NCI-H1105 treated with DMSO at 0.1 percent for 48 hours (cell line): ENCODE results near the gene PMM2.
"Not testable (repeated sequence)": the region's sequence is repeated elsewhere in the genome, so short reads cannot be mapped to it uniquely, and the experiment has no call there.

ENCODE experiments used
- DNase-seq: peaks from one replicate; lab custom pipeline; 2025; lab: John Stamatoyannopoulos, UW

The PMM2 gene

GRCh38 chr16:8797364-8798173, at the start of gene PMM2, which contains the start of gene TMEM186:
PMM2 (plus strand) TSS chr16:8797839; CDS start chr16:8797883, 44 bp downstream.
TMEM186 (minus strand) TSS chr16:8797639; CDS start chr16:8797614, 25 bp downstream.
- peak; percentile 92 for DNase-seq

GRCh38 chr16:8748944-8749343, 48.7 kb upstream of the PMM2 start:
- not testable (repeated sequence) for DNase-seq

- DNase-seq = no peak
These were observed 45.9 kb upstream of the PMM2 start for GRCh38 chr16:8751481-8752311.

- no peak for DNase-seq
These were observed 44.9 kb upstream of the PMM2 start for GRCh38 chr16:8752706-8753105.

- no peak for DNase-seq
These were observed 44.1 kb upstream of the PMM2 start for GRCh38 chr16:8753416-8754054.

GRCh38 chr16:8756755-8757154, 40.9 kb upstream of the PMM2 start:
- no peak for DNase-seq

- DNase-seq = no peak
These were observed 39.6 kb upstream of the PMM2 start for GRCh38 chr16:8758022-8758421.

- no peak for DNase-seq
These were observed 37.6 kb upstream of the PMM2 start for GRCh38 chr16:8760021-8760420.

- no peak for DNase-seq
These were observed 36.6 kb upstream of the PMM2 start for GRCh38 chr16:8761078-8761477.

GRCh38 chr16:8762254-8762653, 35.4 kb upstream of the PMM2 start:
- no peak for DNase-seq

- DNase-seq = no peak
These were observed 34.6 kb upstream of the PMM2 start for GRCh38 chr16:8763083-8763482.

GRCh38 chr16:8763899-8764298, 33.7 kb upstream of the PMM2 start:
- no peak for DNase-seq

GRCh38 chr16:8764525-8765250, 33.0 kb upstream of the PMM2 start:
- no peak for DNase-seq

- DNase-seq = no peak
These were observed 30.5 kb upstream of the PMM2 start for GRCh38 chr16:8767176-8767575.

GRCh38 chr16:8768283-8768682, 29.4 kb upstream of the PMM2 start:
- no peak for DNase-seq

GRCh38 chr16:8768692-8769091, 28.9 kb upstream of the PMM2 start:
- DNase-seq = no peak

- DNase-seq = no peak
These were observed 24.1 kb upstream of the PMM2 start for GRCh38 chr16:8773537-8773936.

GRCh38 chr16:8774208-8774607, 23.4 kb upstream of the PMM2 start:
- DNase-seq = no peak

GRCh38 chr16:8775359-8775758, 22.3 kb upstream of the PMM2 start:
- DNase-seq = no peak

GRCh38 chr16:8776129-8776584, 21.5 kb upstream of the PMM2 start:
- DNase-seq = no peak

- no peak for DNase-seq
These were observed 20.4 kb upstream of the PMM2 start for GRCh38 chr16:8777217-8777616.

- DNase-seq = no peak
These were observed 15.8 kb upstream of the PMM2 start for GRCh38 chr16:8781797-8782196.
